IMR-90 (cell line): Measurements from ENCODE around the gene MEPCE. TPM values are rescaled to one million over a fixed set of nuclear protein-coding genes. Genes with fewer than 3 reads are reported as not detected.

Experiments
- ATAC-seq: fragments of 200-7000 bp; cut with Tn5 transposase; 2 replicates; pipeline ENCODE4 v1.9.1; 2020; ENCODE audit warnings: low read depth, mild to moderate bottlenecking, moderate library complexity
- BruUV-seq: library from RNA; stranded (reverse); fragments of 400-500 nt; replicated peaks from 2 replicates; lab custom pipeline; 2021; lab: Mats Ljungman, UMichigan
- CTCF ChIA-PET: fragments of 300-600 bp; formaldehyde crosslinking; extraction: SDS; loops from one replicate; lab custom pipeline; 2021; ENCODE audit warnings: antibody characterized with exemption; lab: Yijun Ruan, JAX
- POLR2A ChIA-PET: fragments of 300-600 bp; sonication (Branson Sonifier 250); formaldehyde crosslinking; loops from one replicate; lab custom pipeline; 2022; ENCODE audit warnings: antibody characterized with exemption; ENCODE audit not compliant: unreplicated experiment; lab: Charles Lee
- DNase-seq: peaks from one replicate; pipeline ENCODE4 v3.0.0; 2013
- H2AFZ ChIP-seq: replicated peaks from 2 replicates; pipeline ENCODE3; 2013; ENCODE audit warnings: low read length, mild to moderate bottlenecking; ENCODE audit not compliant: poor library complexity
- H2AK5ac ChIP-seq: 2 replicates; pipeline ENCODE4 v1.6.1; 2013; ENCODE audit warnings: low read depth, low read length, inconsistent platforms
- H2AK9ac ChIP-seq: replicated peaks from 2 replicates; pipeline ENCODE3; 2013; ENCODE audit warnings: mild to moderate bottlenecking, low read depth, low read length, moderate library complexity; ENCODE audit not compliant: poor library complexity
- H2BK120ac ChIP-seq: 2 replicates; pipeline ENCODE4 v1.6.1; 2013; ENCODE audit warnings: low read depth, low read length, inconsistent platforms
- H2BK15ac ChIP-seq: 3 replicates; pipeline ENCODE4 v1.6.1; 2013; ENCODE audit warnings: low read depth, low read length, inconsistent platforms
- H2BK20ac ChIP-seq: 2 replicates; pipeline ENCODE4 v1.6.1; 2013; ENCODE audit warnings: low read depth, mild to moderate bottlenecking, inconsistent platforms, low read length, moderate library complexity
- H2BK5ac ChIP-seq: 2 replicates; pipeline ENCODE4 v1.6.1; 2013; ENCODE audit warnings: mild to moderate bottlenecking, low read depth, low read length, inconsistent platforms; ENCODE audit not compliant: poor library complexity, severe bottlenecking
- H3K14ac ChIP-seq: replicated peaks from 2 replicates; pipeline ENCODE4 v1.6.1; 2013; ENCODE audit warnings: low read depth, low read length, inconsistent platforms
- H3K18ac ChIP-seq: 2 replicates; pipeline ENCODE4 v1.6.1; 2013; ENCODE audit warnings: low read depth, low read length, control low read depth
- H3K23ac ChIP-seq: 2 replicates; pipeline ENCODE4 v1.6.1; 2013; ENCODE audit warnings: low read depth, low read length, inconsistent platforms
- H3K27ac ChIP-seq: 2 replicates; pipeline ENCODE4 v1.5.1; 2013; ENCODE audit warnings: mild to moderate bottlenecking, control low read depth, low read length; ENCODE audit not compliant: insufficient read depth
- H3K27me3 ChIP-seq: 2 replicates; pipeline ENCODE4 v1.6.1; 2013; ENCODE audit warnings: low read length; ENCODE audit not compliant: control insufficient read depth, insufficient read depth
- H3K36me3 ChIP-seq: 2 replicates; pipeline ENCODE4 v1.6.1; 2013; ENCODE audit warnings: low read length, mixed read lengths; ENCODE audit not compliant: control insufficient read depth, insufficient read depth
- H3K4ac ChIP-seq: 2 replicates; pipeline ENCODE4 v1.6.1; 2013; ENCODE audit warnings: low read depth, low read length, inconsistent platforms
- H3K4me1 ChIP-seq: 2 replicates; pipeline ENCODE4 v1.6.1; 2013; ENCODE audit warnings: low read length, mixed read lengths; ENCODE audit not compliant: control insufficient read depth, insufficient read depth
- H3K4me2 ChIP-seq: 2 replicates; pipeline ENCODE4 v1.6.1; 2013; ENCODE audit warnings: low read depth, mild to moderate bottlenecking, control low read depth, low read length, moderate library complexity
- H3K4me3 ChIP-seq: 2 replicates; pipeline ENCODE4 v1.5.1; 2013; ENCODE audit warnings: low read depth, mild to moderate bottlenecking, control low read depth, low read length, moderate library complexity; ENCODE audit not compliant: insufficient read depth
- H3K56ac ChIP-seq: 2 replicates; pipeline ENCODE4 v1.6.1; 2013; ENCODE audit warnings: low read length, inconsistent platforms; ENCODE audit not compliant: insufficient read depth; ENCODE audit errors: extremely low read depth
- H3K79me1 ChIP-seq, 2 experiments: 2 replicates each; pipeline ENCODE4 v1.6.1; 2013; ENCODE audit warnings: low read length in 2 of 2, inconsistent platforms in 1 of 2, low read depth in 1 of 2
- H3K9ac ChIP-seq: 2 replicates; pipeline ENCODE4 v1.6.1; 2013; ENCODE audit warnings: low read depth, low read length, control low read depth
- H3K9me1 ChIP-seq: 2 replicates; pipeline ENCODE4 v1.6.1; 2013; ENCODE audit warnings: low read length, inconsistent platforms; ENCODE audit not compliant: insufficient read depth
- H3K9me3 ChIP-seq: 2 replicates; pipeline ENCODE4 v1.6.1; 2013; ENCODE audit warnings: low read length; ENCODE audit not compliant: control insufficient read depth, insufficient read depth
- H4K20me1 ChIP-seq: 2 replicates; pipeline ENCODE4 v1.6.1; 2013; ENCODE audit warnings: low read length, inconsistent platforms; ENCODE audit not compliant: insufficient read depth
- H4K5ac ChIP-seq: 2 replicates; pipeline ENCODE4 v1.6.1; 2013; ENCODE audit warnings: mild to moderate bottlenecking, low read depth, low read length, control low read depth
- H4K8ac ChIP-seq, 2 experiments: 2 replicates each; pipeline ENCODE4 v1.6.1; 2013; ENCODE audit warnings: low read depth in 2 of 2, low read length in 2 of 2, control low read depth in 1 of 2, inconsistent platforms in 1 of 2
- H4K91ac ChIP-seq: 2 replicates; pipeline ENCODE4 v1.6.1; 2013; ENCODE audit warnings: low read depth, low read length, inconsistent platforms; ENCODE audit not compliant: insufficient read depth
- BHLHE40 ChIP-seq: fragments of 150-350 bp; IDR thresholded peaks from 2 replicates; pipeline ENCODE4 v1.6.1; 2016; ENCODE audit warnings: mild to moderate bottlenecking, low read depth, low read length
- CEBPB ChIP-seq: IDR thresholded peaks from 2 replicates; pipeline ENCODE4 v1.6.1; 2012; ENCODE audit warnings: low read depth, low read length, improper control_type of control experiment
- CHD1 ChIP-seq: IDR thresholded peaks from 2 replicates; pipeline ENCODE4 v1.6.1; 2012; ENCODE audit warnings: low read depth, low read length, improper control_type of control experiment
- FOS ChIP-seq: fragments of 150-350 bp; IDR thresholded peaks from 2 replicates; pipeline ENCODE4 v1.6.1; 2016; ENCODE audit warnings: low read depth, low read length
- MAFK ChIP-seq: IDR thresholded peaks from 2 replicates; pipeline ENCODE4 v1.6.1; 2012; ENCODE audit warnings: low read depth, low read length, improper control_type of control experiment
- MAZ ChIP-seq: IDR thresholded peaks from 2 replicates; pipeline ENCODE4 v1.6.1; 2012; ENCODE audit warnings: low read depth, mild to moderate bottlenecking, low read length, improper control_type of control experiment, moderate library complexity, borderline replicate concordance
- MXI1 ChIP-seq: IDR thresholded peaks from 2 replicates; pipeline ENCODE4 v1.6.1; 2012; ENCODE audit warnings: low read depth, mild to moderate bottlenecking, low read length, moderate library complexity, borderline replicate concordance
- NFE2L2 ChIP-seq: fragments of 150-350 bp; IDR thresholded peaks from 2 replicates; pipeline ENCODE4 v1.6.1; 2016; ENCODE audit warnings: low read depth, mild to moderate bottlenecking, low read length
- POLR2A ChIP-seq: IDR thresholded peaks from 2 replicates; pipeline ENCODE4 v1.6.1; 2012; ENCODE audit warnings: mild to moderate bottlenecking, low read depth, low read length
- RAD21 ChIP-seq: IDR thresholded peaks from 2 replicates; pipeline ENCODE4 v1.6.1; 2012; ENCODE audit warnings: low read length, improper control_type of control experiment
- RCOR1 ChIP-seq: IDR thresholded peaks from 2 replicates; pipeline ENCODE4 v1.6.1; 2012; ENCODE audit warnings: mild to moderate bottlenecking, low read length, improper control_type of control experiment; ENCODE audit not compliant: insufficient replicate concordance
- RFX5 ChIP-seq: IDR thresholded peaks from 2 replicates; pipeline ENCODE4 v1.8.0; 2012; ENCODE audit warnings: low read depth, mild to moderate bottlenecking, low read length, moderate library complexity
- SMC3 ChIP-seq: fragments of 150-350 bp; IDR thresholded peaks from 2 replicates; pipeline ENCODE4 v1.6.1; 2016; ENCODE audit warnings: low read depth, mild to moderate bottlenecking, antibody characterized with exemption, low read length, moderate library complexity
- WGBS, 2 experiments: methylation state at CpG; one replicate each; pipeline versions ENCODE4 v1.1.5 to v1.1.7; 2013; ENCODE audit warnings: missing lambda C conversion rate in 2 of 2; ENCODE audit not compliant: insufficient read length in 1 of 2; ENCODE audit errors: extremely low coverage in 2 of 2; 5-methylcytosine and 5-hydroxymethylcytosine counted together
- dilution Hi-C: fragments of 300-500 bp; cut with HindIII; formaldehyde crosslinking; loops from one replicate; pipeline ENCODE4 v1.14.3; 2018; ENCODE audit warnings: low sequenced_read_pairs; ENCODE audit not compliant: unreplicated experiment
- in situ Hi-C: fragments of 300-500 bp; cut with MboI; formaldehyde crosslinking; loops from 3 replicates; pipeline ENCODE4 v1.14.3; 2019; ENCODE audit warnings: low sequenced_read_pairs, inconsistent platforms, mixed read lengths
- intact Hi-C: fragments of 100-400 bp; cut with micrococcal nuclease; formaldehyde crosslinking; loops from 2 replicates; pipeline ENCODE4 v1.10.0; 2022
- polyA plus RNA-seq, 3 experiments: library from polyadenylated mRNA; depleted of rRNA; stranded (reverse); fragments of >200 nt; gene quantifications; 2 replicates each; pipeline ENCODE4 v1.2.3, GENCODE V29; 2012; ENCODE audit warnings: low replicate concordance in 1 of 3
- total RNA-seq: library from RNA; depleted of rRNA; stranded (reverse); fragments of >200 nt; gene quantifications from 2 replicates; pipeline ENCODE4 v1.2.3, GENCODE V29; 2012
- TF ChIP-seq, protein P1 (sequence below): conservative IDR thresholded peaks from 2 replicates; pipeline ENCODE4 v1.5.1; 2012; ENCODE audit warnings: mild to moderate bottlenecking, low read depth, low read length, improper control_type of control experiment
- TF ChIP-seq, protein P2 (sequence below): fragments of 150-350 bp; IDR thresholded peaks from 2 replicates; pipeline ENCODE4 v1.6.1; 2017; ENCODE audit warnings: mild to moderate bottlenecking, antibody characterized with exemption, low read length, low read depth

MEPCE gene
- total and polyA plus RNA-seq, 2 of the 4 experiments (the other 2 are of a cell fraction): 18.2 to 22.9 TPM

- CTCF ChIA-PET: interaction anchor here (0.6 to 1.6 kb wide), 3 partner anchors 10 to 371 kb away, joined by 3 to 4 read pairs (median 3); no protein-coding TSS in a partner anchor
Measured at GRCh38 chr7:100455206-100455605, 25.6 kb downstream of the MEPCE start.

More at GRCh38 chr7:100455206-100455605, 25.6 kb downstream of the MEPCE start:
- TF ChIP-seq BHLHE40 (no peak), POLR2A (no peak), CHD1 (no peak), MXI1 (no peak), MAZ (no peak), RCOR1 (no peak), RAD21 (no peak), RFX5 (no peak), CEBPB (no peak), MAFK (no peak), FOS (no peak), NFE2L2 (no peak), SMC3 (no peak)
- TF ChIP-seq, protein P1, sequence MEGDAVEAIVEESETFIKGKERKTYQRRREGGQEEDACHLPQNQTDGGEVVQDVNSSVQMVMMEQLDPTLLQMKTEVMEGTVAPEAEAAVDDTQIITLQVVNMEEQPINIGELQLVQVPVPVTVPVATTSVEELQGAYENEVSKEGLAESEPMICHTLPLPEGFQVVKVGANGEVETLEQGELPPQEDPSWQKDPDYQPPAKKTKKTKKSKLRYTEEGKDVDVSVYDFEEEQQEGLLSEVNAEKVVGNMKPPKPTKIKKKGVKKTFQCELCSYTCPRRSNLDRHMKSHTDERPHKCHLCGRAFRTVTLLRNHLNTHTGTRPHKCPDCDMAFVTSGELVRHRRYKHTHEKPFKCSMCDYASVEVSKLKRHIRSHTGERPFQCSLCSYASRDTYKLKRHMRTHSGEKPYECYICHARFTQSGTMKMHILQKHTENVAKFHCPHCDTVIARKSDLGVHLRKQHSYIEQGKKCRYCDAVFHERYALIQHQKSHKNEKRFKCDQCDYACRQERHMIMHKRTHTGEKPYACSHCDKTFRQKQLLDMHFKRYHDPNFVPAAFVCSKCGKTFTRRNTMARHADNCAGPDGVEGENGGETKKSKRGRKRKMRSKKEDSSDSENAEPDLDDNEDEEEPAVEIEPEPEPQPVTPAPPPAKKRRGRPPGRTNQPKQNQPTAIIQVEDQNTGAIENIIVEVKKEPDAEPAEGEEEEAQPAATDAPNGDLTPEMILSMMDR: no peak
- TF ChIP-seq, protein P2, sequence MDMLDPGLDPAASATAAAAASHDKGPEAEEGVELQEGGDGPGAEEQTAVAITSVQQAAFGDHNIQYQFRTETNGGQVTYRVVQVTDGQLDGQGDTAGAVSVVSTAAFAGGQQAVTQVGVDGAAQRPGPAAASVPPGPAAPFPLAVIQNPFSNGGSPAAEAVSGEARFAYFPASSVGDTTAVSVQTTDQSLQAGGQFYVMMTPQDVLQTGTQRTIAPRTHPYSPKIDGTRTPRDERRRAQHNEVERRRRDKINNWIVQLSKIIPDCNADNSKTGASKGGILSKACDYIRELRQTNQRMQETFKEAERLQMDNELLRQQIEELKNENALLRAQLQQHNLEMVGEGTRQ: no peak
- Histone ChIP-seq H4K91ac (no peak overlapping the region), H3K4me1 (peaks cover 1% of the 10 kb centered on the region; the same call in 1 of the 2 replicates), H3K23ac (no peak overlapping the region), H4K8ac (no peak overlapping the region), H3K56ac (no peak overlapping the region), H3K4me3 (no peak overlapping the region), H2AK9ac (no peak overlapping the region), H2AFZ (no peak overlapping the region), H3K27me3 (no peaks in the 10 kb centered on the region), H3K9me1 (peaks cover 3% of the 10 kb centered on the region; the same call in 1 of the 2 replicates), H3K4ac (no peak overlapping the region), H3K36me3 (no peaks in the 10 kb centered on the region), H2AK5ac (no peak overlapping the region), H3K79me1 (no peaks in the 10 kb centered on the region), H3K9me3 (no peaks in the 10 kb centered on the region), H2BK5ac (no peak overlapping the region), H3K18ac (no peak overlapping the region), H2BK20ac (no peak overlapping the region), H4K5ac (no peak overlapping the region), H2BK15ac (no peak overlapping the region), H4K20me1 (no peaks in the 10 kb centered on the region), H3K14ac (no peak overlapping the region), H3K9ac (no peak overlapping the region), H2BK120ac (no peak overlapping the region), H3K27ac (no peak overlapping the region), H3K4me2 (no peak overlapping the region)
- DNase-seq: no peak
- WGBS, 2 experiments: 100% methylated on average over 1 of the region's 3 CpGs; no CpG with 5 or more reads in 1 of the 2 experiments
- intact Hi-C loops (no loop called here), dilution Hi-C loops (no loop called here), in situ Hi-C loops (loop anchor here (25.0 kb wide), 1 partner anchor 407 kb away; the partner anchor contains the start of genes SLC12A9 and TRIP6)
- no TSS peak for BruUV-seq
- ATAC-seq: no peak
- POLR2A ChIA-PET: no interaction called here
